Hepatic stellate cell (primary cell): ENCODE results near the gene ZNF804A.

Experiments used
- DNase-seq: peaks from one replicate; pipeline ENCODE4 v3.0.0; 2011; ENCODE audit warnings: low spot score

Gene ZNF804A

GRCh38 chr2:184611361-184612085 lies 13.2 kb downstream of the ZNF804A start:
- DNase-seq: no peak

DNA sequence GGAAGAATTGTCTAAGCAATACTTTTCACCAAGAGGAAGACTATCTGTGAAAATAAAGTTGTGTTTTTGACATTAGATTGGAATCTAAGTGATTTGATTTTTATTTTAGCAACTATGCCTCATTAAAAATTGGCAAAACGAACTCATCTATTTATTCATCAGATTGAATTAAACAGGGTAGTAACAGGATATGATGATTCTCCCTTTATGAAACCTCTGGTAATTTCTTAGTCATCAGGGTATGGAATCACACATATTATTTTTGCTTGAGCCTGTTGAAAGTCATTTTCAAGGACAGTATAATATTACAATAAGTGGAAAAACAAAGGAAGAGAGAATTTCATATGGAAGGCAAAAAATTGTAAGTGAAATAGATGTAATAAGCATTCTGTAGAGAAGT lies 22.0 kb downstream of the ZNF804A start:
- no peak for DNase-seq

DNA sequence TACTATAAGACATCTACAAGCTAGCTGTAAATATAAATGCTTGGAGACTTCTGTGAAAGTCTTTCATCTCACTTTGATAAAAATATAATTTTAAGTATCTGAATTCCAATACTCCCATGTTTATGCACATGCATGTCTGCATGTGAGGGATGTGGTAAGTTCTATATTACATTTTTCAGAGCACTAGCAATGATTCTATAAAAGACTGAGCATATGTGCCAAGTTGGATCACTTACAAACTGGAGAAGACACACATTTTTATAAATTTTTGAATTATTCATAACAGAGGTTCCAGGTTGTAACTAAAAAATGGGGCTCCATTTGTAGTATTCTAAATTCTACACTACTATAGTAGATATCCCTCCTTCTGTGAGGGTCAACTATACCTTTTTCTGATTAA lies 26.0 kb downstream of the ZNF804A start:
- DNase-seq: no peak

GRCh38 chr2:184628051-184628450 lies 29.7 kb downstream of the ZNF804A start:
- DNase-seq: no peak

- DNase-seq: no peak
Observed at GRCh38 chr2:184633726-184634125, 35.4 kb downstream of the ZNF804A start.

GRCh38 chr2:184637781-184638180 lies 39.5 kb downstream of the ZNF804A start:
- no peak for DNase-seq

GRCh38 chr2:184644685-184645084 lies 46.4 kb downstream of the ZNF804A start:
- no peak for DNase-seq

GRCh38 chr2:184646177-184646576 lies 47.8 kb downstream of the ZNF804A start:
- DNase-seq: peak; percentile 11

DNA sequence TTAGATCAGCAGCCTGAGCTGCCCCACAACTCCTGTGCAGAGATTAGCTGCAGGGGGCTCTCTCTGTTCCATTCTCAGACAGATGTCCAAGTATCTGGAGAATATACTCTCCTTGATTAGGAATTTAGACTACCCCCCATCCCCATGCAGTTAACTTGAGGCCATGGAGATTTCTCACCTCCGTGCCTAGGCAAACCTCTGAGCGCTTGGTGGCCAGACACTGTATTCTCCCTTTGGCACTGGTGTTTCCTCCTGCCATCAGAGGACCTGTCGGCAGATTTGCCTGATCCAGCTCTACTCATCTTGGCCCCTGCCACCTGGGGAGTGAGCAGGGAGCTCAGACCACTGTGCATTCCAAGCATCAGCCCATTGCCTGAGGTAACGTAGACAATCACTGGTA lies 48.3 kb downstream of the ZNF804A start:
- no peak for DNase-seq

DNA sequence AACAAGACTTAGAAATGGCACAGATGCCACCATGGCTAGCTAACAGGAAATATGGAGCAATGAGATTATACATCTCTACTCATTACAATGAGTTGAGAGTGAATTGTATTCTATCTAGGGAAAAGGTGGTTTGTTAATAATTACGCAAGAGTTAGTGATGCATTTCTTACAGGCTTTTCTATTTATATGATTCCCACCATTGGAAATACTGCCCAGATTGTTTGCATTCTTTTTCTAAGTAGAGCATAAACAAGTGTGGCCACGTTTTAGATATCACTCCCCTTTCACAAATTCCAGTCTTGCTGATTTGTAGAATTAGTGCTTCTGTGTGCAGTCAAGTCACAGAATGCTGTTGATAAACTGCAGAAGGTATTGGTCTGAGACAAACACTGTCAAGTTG lies 56.6 kb downstream of the ZNF804A start:
- peak; percentile 2 for DNase-seq

DNA sequence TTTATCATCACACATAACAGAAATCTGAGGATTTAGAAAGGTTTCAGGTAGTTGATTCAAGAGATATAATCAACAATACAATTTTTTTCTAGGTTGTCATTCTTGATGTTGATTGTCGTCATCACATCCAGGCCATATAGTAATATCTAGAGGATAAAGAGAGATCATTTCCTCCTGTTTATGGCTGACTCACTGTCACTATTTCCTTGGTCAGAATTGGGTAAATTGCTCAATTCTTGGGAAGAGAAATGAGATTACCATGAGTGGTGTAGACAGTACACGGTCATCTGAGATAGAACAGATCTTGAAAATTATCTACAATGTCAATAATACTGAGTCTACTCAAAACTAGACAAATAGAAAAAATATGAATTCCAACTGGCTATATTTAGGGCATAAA lies 78.8 kb downstream of the ZNF804A start:
- no peak for DNase-seq

- DNase-seq: no peak
Observed at GRCh38 chr2:184679219-184680018, 81.1 kb downstream of the ZNF804A start.

DNA sequence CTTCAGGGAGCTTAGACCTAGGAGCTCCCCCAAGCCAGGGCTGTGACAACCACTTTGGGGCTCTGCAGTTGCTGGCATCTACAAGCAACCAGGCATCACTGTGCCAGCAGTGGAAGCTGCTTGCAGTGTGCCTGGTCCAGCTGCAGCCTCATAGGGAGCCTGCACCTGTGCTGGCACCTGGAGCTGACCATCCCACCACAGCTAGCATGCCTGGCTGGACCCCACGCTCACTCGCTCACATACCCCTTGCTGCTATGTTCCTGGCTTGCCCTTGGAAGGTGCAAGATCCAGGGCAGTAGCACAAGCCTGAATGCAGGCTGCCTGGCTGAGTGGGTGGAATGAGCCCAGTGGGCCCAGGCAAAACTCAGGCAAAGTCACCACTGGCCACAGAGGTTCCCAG lies 82.5 kb downstream of the ZNF804A start:
- DNase-seq: no peak

GRCh38 chr2:184681642-184682321 lies 83.5 kb downstream of the ZNF804A start:
- no peak for DNase-seq

DNA sequence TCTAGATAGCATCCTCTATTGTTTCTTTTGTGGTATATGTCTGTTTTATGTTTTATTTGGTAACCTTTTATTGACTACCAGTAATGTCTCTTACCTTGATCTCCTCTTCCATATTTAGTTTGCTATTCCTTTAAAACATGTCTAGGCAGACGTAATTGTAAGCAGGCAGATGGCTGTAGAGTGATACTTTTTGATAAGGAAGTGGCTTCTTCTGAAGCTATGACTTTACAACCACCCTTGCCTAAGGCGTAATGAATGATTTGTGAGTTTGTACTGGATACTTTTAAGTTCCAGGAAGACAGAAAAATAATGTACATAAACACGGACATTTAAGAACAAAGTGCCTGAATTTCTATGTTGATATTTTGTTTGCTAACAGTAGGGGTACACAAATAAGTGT lies 85.6 kb downstream of the ZNF804A start:
- DNase-seq: no peak

DNA sequence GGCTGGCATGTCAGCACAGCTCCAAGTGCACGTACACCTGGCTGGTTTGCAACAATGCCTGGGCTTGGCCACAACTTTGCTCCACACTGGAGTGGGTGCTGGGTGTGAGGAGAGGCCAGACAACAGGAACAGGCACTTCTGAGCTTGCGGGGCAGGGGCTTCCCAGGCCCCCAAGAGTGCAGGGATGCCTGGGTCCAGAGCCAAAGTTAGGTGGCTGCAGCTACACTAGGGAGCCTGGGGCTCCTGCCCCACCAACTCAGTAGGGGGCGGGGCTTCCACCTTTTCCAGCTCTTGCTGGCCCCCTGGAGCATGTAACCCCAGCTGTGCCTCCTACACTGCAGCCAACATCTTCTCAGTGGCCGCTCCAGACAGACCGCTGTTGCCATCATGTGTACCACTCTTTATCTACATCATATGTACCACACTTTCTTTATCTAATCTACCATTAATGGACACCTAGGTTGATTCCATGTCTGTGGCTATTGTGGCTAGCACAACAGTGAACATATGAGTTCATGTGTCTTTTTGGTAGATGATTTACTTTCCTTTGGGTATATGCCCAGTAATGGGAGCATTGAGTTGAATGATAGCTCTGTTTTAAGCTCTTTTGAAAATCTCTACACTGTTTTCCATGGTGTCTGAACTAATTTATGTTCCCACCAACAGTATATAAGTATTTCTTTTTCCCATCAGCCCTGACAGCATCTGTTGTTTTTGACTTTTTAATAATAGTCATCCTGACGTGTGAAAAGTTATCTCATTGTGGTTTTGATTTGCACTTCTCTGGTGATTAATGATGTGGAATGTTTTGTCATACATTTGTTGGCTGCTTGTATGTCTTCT lies 87.9 kb downstream of the ZNF804A start:
- DNase-seq: no peak

- DNase-seq: no peak
Observed at GRCh38 chr2:184689638-184690037, 91.3 kb downstream of the ZNF804A start.

DNA sequence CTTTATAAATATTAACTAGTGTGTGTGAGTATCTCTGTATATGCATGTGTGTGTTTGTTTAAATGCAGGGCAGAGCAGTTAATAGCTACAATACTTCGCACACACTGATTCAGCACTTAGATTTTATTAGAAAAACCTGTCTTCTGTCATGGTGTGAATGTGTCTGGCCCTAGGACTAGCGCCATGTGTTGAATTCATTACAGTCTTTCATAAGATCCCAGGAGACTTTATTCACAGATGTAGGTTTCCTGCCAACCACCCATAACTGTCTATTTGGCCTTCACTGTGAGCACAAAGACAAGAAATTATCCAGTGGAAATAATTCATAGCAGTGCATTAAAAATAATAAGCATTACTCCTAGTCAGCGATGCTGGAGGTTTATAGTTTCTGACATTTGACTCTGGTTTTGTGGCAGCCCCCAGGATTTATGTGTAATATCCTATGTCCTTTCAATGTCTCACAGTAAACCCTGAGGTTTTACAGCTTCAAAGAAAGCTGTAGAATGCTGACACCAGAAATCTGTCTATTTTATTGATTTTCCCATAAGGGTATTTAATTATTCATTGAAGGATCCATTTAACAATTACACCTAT lies 93.9 kb downstream of the ZNF804A start:
- no peak for DNase-seq

GRCh38 chr2:184696644-184697043 lies 98.3 kb downstream of the ZNF804A start:
- no peak for DNase-seq

DNA sequence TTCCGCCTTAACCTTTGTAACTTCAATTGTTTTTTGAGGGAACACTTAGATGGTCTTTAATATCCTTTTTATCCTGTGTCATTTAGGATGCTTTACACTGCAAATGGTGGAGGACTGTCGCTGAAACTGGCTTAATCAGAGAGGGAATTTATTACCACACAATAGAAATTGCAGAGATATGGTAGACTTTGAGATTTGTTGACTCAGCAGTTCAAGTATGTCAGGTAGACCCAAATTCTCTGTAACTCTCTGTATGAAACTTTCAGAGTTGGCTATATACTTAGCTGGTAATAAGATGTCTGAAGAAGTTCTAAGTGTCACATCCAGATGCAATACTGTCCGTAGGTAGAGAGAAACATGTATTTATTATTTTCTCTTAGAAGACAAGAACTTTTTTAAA lies 100.1 kb downstream of the ZNF804A start:
- no peak for DNase-seq

DNA sequence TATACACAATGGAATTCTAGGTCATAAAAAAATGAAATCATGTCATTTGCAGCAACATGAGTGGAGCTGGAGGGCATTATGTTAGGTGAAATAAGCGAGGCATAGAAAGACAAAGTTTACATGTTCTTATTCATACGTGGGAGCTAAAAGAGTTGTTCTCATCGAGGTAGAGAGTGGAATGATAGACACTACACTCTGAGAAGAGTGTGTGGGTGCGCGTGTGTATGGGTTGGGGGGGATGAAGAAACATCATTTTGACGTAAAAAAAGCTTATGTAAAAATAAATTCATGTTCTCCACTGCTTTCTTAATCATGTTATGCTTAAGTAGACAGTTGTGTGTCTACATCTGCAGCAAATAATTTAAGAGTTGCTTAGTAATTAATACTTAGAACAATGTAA lies 123.6 kb downstream of the ZNF804A start:
- no peak for DNase-seq

GRCh38 chr2:184727813-184728212 lies 129.5 kb downstream of the ZNF804A start:
- DNase-seq: no peak
